A673 (cell line): ENCODE data around the gene LDHB. TPM values are rescaled to one million over a fixed set of nuclear protein-coding genes. Genes with fewer than 3 reads are reported as not detected.
A peak's percentile ranks its signal among the peaks of the same experiment; 100 is the strongest.

Experiments
- Bru-seq: library from RNA; stranded (reverse); fragments of 400-500 nt; gene quantifications from one replicate; lab custom pipeline; 2021; lab: Mats Ljungman, UMichigan
- BruChase-seq, 2 experiments: library from RNA; stranded (reverse); fragments of 400-500 nt; gene quantifications; one replicate each; lab custom pipeline; 2021; lab: Mats Ljungman, UMichigan
- BruUV-seq: library from RNA; stranded (reverse); fragments of 400-500 nt; replicated peaks from 2 replicates; lab custom pipeline; 2021; lab: Mats Ljungman, UMichigan
- CTCF ChIA-PET: fragments of 300-600 bp; sonication (Branson Sonifier 250); formaldehyde crosslinking; loops from one replicate; lab custom pipeline; 2022; ENCODE audit warnings: antibody characterized with exemption; lab: Charles Lee
- POLR2A ChIA-PET: fragments of 300-600 bp; sonication (Branson Sonifier 250); formaldehyde crosslinking; loops from one replicate; lab custom pipeline; 2022; ENCODE audit warnings: antibody characterized with exemption; ENCODE audit not compliant: low non-redundant PET; lab: Charles Lee
- DNase-seq: peaks from one replicate; pipeline ENCODE4 v3.0.0-alpha.2; 2015; ENCODE audit warnings: low spot score
- H3K27ac ChIP-seq: fragments of 200-600 bp; sonication (generic); 2 replicates; pipeline ENCODE4 v1.5.1; 2016; ENCODE audit warnings: mixed run types, low read depth, mild to moderate bottlenecking, mixed read lengths, antibody characterized with exemption, low read length; ENCODE audit not compliant: poor library complexity, severe bottlenecking
- H3K27me3 ChIP-seq: fragments of 200-600 bp; sonication (generic); replicated peaks from 2 replicates; pipeline ENCODE4 v1.6.1; 2017; ENCODE audit warnings: mixed run types, low read depth, mild to moderate bottlenecking, mixed read lengths, antibody characterized with exemption, low read length; ENCODE audit not compliant: insufficient read depth, poor library complexity
- H3K36me3 ChIP-seq: fragments of 200-600 bp; sonication (generic); 2 replicates; pipeline ENCODE4 v1.6.1; 2016; ENCODE audit warnings: mixed run types, mild to moderate bottlenecking, mixed read lengths, antibody characterized with exemption, low read length; ENCODE audit not compliant: insufficient read depth, poor library complexity, severe bottlenecking
- H3K4me1 ChIP-seq: fragments of 200-600 bp; sonication (generic); 2 replicates; pipeline ENCODE4 v1.6.1; 2017; ENCODE audit warnings: mixed run types, mild to moderate bottlenecking, mixed read lengths, antibody characterized with exemption, low read length; ENCODE audit not compliant: insufficient read depth, poor library complexity, severe bottlenecking
- H3K4me3 ChIP-seq: fragments of 200-600 bp; sonication (generic); 2 replicates; pipeline ENCODE4 v1.5.1; 2016; ENCODE audit warnings: low read depth, mixed run types, mild to moderate bottlenecking, mixed read lengths, low read length; ENCODE audit not compliant: poor library complexity, severe bottlenecking
- H3K9me3 ChIP-seq: fragments of 200-600 bp; sonication (generic); 2 replicates; pipeline ENCODE4 v1.6.1; 2016; ENCODE audit warnings: mixed run types, low read depth, mild to moderate bottlenecking, mixed read lengths, antibody characterized with exemption, low read length; ENCODE audit not compliant: poor library complexity, severe bottlenecking
- EZH2 ChIP-seq: fragments of 200-600 bp; sonication (generic); IDR thresholded peaks from 2 replicates; pipeline ENCODE4 v1.6.1; 2017; ENCODE audit warnings: borderline replicate concordance, low read depth, mild to moderate bottlenecking, mixed read lengths, antibody characterized with exemption, low read length; ENCODE audit not compliant: poor library complexity, severe bottlenecking
- intact Hi-C: fragments of 100-400 bp; cut with micrococcal nuclease; formaldehyde crosslinking; loops from one replicate; pipeline ENCODE4 v1.10.0; 2022; ENCODE audit not compliant: unreplicated experiment
- long read RNA-seq: library from polyadenylated mRNA; stranded (forward); transcript quantifications from one replicate; pipeline ENCODE4 v2.0.0, GENCODE V29; 2022
- total RNA-seq: library from RNA; stranded (reverse); gene quantifications from 2 replicates; pipeline ENCODE4 v1.2.3, GENCODE V29; 2021
- TF ChIP-seq, protein P1 (sequence below): fragments of 300-800, 200-600 bp; sonication (generic); conservative IDR thresholded peaks from 2 replicates; pipeline ENCODE4 v1.5.1; 2017; ENCODE audit warnings: low read depth, mild to moderate bottlenecking, antibody characterized with exemption, low read length, moderate library complexity, mixed read lengths

Gene LDHB
- 1,201 and 1,223 TPM in 2 replicates for total RNA-seq
- percentile 100 among the genes with signal in this experiment for Bru-seq, nascent RNA
- BruChase-seq, experiment 1, labeled RNA remaining after a 2-hour chase = percentile 100 among the genes with signal in this experiment
- percentile 100 among the genes with signal in this experiment for BruChase-seq, experiment 2, labeled RNA remaining after a 6-hour chase
- long read RNA-seq, transcript LDHB-206 (3 exons, 678 nt) = minor isoform, 6 of 1,518 reads
- long read RNA-seq, transcript LDHB-201 (8 exons, 1,303 nt) = major isoform, 1,477 of 1,518 reads
- long read RNA-seq, partial matches to known transcripts = 24 of 1,518 reads
- long read RNA-seq, other reads (novel, unspliced or antisense) = 7 of 1,518 reads

- peaks cover 19% of the 10 kb centered on the region for H3K4me1 ChIP-seq
- ChIA-PET CTCF (interaction anchor here (0.7 to 1.8 kb wide), 2 partner anchors 23 to 1027 kb away, joined by 3 to 5 read pairs; no protein-coding TSS in a partner anchor), POLR2A (interaction anchor here (0.6 kb wide), 1 partner anchor 32 kb away, joined by 3 read pairs; no protein-coding TSS in a partner anchor)
- H3K4me3 ChIP-seq = peak within 1 kb of the TSS; percentile 76
- no peaks in the 10 kb centered on the region for H3K9me3 ChIP-seq
- no peak for TF ChIP-seq EZH2
- TF ChIP-seq, protein P1, sequence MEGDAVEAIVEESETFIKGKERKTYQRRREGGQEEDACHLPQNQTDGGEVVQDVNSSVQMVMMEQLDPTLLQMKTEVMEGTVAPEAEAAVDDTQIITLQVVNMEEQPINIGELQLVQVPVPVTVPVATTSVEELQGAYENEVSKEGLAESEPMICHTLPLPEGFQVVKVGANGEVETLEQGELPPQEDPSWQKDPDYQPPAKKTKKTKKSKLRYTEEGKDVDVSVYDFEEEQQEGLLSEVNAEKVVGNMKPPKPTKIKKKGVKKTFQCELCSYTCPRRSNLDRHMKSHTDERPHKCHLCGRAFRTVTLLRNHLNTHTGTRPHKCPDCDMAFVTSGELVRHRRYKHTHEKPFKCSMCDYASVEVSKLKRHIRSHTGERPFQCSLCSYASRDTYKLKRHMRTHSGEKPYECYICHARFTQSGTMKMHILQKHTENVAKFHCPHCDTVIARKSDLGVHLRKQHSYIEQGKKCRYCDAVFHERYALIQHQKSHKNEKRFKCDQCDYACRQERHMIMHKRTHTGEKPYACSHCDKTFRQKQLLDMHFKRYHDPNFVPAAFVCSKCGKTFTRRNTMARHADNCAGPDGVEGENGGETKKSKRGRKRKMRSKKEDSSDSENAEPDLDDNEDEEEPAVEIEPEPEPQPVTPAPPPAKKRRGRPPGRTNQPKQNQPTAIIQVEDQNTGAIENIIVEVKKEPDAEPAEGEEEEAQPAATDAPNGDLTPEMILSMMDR = no peak
- H3K36me3 ChIP-seq = peaks cover 29% of the 10 kb centered on the region
- intact Hi-C loops = loop anchor here (5.0 kb wide), 1 partner anchor 155 kb away; the partner anchor contains the start of genes GOLT1B and RECQL
- no TSS peak for BruUV-seq
- H3K27me3 ChIP-seq = no peaks in the 10 kb centered on the region
- peak; percentile 99 for DNase-seq
- H3K27ac ChIP-seq = peak within 1 kb of the TSS; percentile 86
Measured at GRCh38 chr12:21657326-21658077, at the start of gene LDHB. Gene LDHB, minus strand, starts transcription at chr12:21657842. Its CDS starts 3,171 bp downstream, at chr12:21654671.

- Histone ChIP-seq H3K27me3 (peaks cover 55% of the 10 kb centered on the region), H3K9me3 (no peaks in the 10 kb centered on the region), H3K4me1 (no peaks in the 10 kb centered on the region), H3K27ac (no peak overlapping the region), H3K4me3 (no peak overlapping the region), H3K36me3 (no peaks in the 10 kb centered on the region)
- intact Hi-C loops = no loop called here
- CTCF ChIA-PET = no interaction called here
- POLR2A ChIA-PET = no interaction called here
- no peak for DNase-seq
- BruUV-seq = no TSS peak
- TF ChIP-seq, protein P1 = no peak
- TF ChIP-seq EZH2 = no peak
Measured at GRCh38 chr12:21704847-21705246, 47.2 kb upstream of the LDHB start.

- CTCF ChIA-PET = no interaction called here
- Histone ChIP-seq H3K4me3 (no peak overlapping the region), H3K36me3 (no peaks in the 10 kb centered on the region), H3K27ac (no peak overlapping the region), H3K9me3 (no peaks in the 10 kb centered on the region), H3K4me1 (no peaks in the 10 kb centered on the region), H3K27me3 (peaks cover 38% of the 10 kb centered on the region)
- DNase-seq = no peak
- POLR2A ChIA-PET = no interaction called here
- TF ChIP-seq EZH2 = no peak
- TF ChIP-seq, protein P1 = no peak
- no TSS peak for BruUV-seq
- intact Hi-C loops = loop anchor here (2.0 to 10.0 kb wide), 2 partner anchors 289 to 635 kb away; partner anchors contain the start of gene ST8SIA1
Measured at GRCh38 chr12:21699851-21700250, 42.2 kb upstream of the LDHB start.
